GM21576 (cell line): Measurements from ENCODE around the gene EPC2.
"Not testable (repeated sequence)": the region's sequence is repeated elsewhere in the genome, so short reads cannot be mapped to it uniquely, and the experiment has no call there.

Source experiments
- ATAC-seq: cut with Tn5 transposase; IDR thresholded peaks from one replicate; pipeline ENCODE4 v1.9.1; 2021; ENCODE audit warnings: mild to moderate bottlenecking, moderate library complexity; ENCODE audit not compliant: unreplicated experiment

EPC2 gene

GRCh38 chr2:148640767-148641166 is 3.8 kb upstream of the EPC2 start:
- ATAC-seq, result no peak

DNA sequence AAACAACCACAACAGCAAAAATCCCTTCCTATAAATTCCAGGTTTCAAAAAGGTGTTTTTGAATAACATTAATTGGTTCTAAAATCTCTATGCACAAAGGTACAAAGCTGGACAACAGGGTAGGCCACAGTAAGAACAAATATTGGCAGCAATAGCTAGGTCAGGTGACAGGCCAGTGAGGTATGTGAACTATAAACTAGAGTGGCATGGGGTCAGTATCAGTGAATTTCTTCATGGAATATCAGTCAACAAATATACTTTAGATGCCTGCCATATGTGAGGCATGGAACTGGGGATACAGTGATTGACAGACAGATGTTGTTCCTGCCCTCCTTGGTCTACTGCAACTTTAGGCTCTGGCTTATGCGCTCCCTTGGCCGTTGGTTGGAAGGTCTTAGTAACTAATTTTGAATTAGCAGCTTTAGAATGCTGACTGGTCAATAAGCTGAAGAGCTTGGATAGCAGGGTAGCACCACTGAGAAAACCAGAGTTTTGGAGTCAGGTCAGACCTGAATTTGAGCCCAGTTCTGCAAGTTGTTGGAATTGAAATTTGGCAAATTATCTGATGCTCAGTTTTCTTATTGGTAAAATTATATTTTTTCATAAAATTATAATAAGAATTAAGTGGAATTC is 2.3 kb upstream of the EPC2 start:
- ATAC-seq, result no peak

GRCh38 chr2:148642891-148643416 is 1.6 kb upstream of the EPC2 start:
- no peak for ATAC-seq

DNA sequence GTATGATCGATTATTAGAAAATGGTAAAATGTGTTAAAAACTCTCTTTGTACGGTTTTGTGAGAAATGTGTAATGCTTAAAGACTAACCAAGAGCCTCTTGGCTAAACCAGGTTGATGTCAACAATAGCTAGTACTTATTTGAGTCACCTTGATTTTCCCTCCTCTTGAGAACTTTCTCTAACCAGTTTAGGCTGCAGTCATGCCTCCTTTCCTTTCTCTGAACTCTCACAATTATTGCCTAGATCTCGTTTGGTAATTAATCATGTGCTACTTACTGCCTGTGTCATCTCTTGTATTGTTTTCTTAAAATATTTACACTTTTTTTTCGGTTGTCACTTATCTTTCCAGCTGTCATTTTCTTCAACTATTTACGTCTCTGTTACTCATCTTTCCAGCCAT is 1.1 kb upstream of the EPC2 start:
- peak; percentile 31 for ATAC-seq

DNA sequence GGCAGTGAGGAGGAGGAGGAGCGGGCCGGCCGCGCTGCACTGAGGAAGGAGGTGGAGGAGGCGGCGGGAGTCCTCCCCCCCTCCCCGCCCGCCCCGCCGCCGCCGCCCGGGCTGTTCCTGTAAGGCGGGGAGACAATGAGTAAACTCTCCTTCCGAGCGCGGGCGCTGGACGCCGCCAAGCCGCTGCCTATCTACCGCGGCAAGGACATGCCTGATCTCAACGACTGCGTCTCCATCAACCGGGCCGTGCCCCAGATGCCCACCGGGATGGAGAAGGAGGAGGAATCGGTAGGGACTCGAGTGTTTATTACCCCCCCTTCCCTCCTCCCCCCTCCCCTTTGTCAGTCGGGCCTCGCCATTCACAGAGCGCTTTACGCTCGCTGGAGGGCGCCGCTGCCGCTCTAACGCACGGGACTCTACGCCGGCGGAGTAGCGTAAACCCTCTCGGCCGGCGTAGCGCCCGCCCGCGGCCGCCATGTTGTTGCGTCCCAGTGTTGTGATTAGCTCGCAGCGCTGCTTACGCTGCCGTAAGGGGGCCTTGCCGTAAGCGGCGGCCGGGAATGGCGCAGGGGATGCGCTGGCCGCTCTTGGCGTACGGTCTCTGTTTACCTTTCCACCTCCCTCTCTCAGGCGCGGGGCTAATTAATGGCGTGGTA is 460 bp downstream of the EPC2 start:
- peak; percentile 42 for ATAC-seq

- ATAC-seq, result peak; percentile 43
Observed at GRCh38 chr2:148645539-148646230, 1.1 kb downstream of the EPC2 start.

- ATAC-seq, result no peak
Observed at GRCh38 chr2:148646231-148646559, 1.6 kb downstream of the EPC2 start.

GRCh38 chr2:148647711-148648110 is 3.2 kb downstream of the EPC2 start:
- not testable (repeated sequence) for ATAC-seq

GRCh38 chr2:148649936-148650335 is 5.4 kb downstream of the EPC2 start:
- ATAC-seq, result no peak

GRCh38 chr2:148650881-148651280 is 6.3 kb downstream of the EPC2 start:
- no peak for ATAC-seq

DNA sequence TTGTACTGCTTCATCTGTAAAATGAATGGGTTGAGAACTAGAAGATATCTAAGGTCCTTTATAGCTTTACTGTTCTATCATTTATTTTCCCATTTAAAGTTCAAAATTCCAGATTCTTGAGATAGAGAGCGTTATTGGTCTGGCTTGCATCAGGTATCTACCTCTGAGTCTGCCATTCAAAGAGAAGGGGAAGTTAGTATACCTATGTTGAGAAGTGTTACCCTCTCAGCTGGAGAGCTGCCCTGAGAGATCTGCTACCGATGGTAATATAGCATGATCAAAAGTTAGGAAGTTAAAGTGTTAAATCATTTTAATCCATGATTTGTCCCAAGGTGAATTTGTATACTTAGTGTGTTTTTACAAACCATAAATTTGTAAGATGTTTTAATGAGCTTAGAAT is 7.4 kb downstream of the EPC2 start:
- no peak for ATAC-seq

DNA sequence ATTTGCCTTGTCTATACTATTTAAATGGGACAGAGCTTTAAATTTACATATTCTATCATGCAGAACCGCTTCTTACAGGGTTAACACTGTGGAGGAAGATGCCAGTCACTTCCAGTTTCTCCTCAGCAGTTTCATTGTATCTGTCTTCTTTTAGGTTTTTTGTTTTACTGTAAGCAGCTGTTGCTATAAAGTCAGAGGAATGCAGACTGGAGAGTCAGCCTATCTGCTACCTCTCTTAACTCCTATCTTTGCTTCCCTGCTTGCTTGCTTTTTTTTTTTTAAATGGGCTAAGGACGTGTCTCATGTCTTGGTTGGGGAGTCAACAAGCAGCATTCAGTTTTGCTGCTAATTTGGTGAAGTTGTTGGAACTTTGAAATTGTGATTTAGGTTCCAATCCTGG is 8.9 kb downstream of the EPC2 start:
- ATAC-seq, result peak; percentile 93

- no peak for ATAC-seq
Observed at GRCh38 chr2:148654435-148654834, 9.9 kb downstream of the EPC2 start.

- no peak for ATAC-seq
Observed at GRCh38 chr2:148656516-148656915, 12.0 kb downstream of the EPC2 start.

DNA sequence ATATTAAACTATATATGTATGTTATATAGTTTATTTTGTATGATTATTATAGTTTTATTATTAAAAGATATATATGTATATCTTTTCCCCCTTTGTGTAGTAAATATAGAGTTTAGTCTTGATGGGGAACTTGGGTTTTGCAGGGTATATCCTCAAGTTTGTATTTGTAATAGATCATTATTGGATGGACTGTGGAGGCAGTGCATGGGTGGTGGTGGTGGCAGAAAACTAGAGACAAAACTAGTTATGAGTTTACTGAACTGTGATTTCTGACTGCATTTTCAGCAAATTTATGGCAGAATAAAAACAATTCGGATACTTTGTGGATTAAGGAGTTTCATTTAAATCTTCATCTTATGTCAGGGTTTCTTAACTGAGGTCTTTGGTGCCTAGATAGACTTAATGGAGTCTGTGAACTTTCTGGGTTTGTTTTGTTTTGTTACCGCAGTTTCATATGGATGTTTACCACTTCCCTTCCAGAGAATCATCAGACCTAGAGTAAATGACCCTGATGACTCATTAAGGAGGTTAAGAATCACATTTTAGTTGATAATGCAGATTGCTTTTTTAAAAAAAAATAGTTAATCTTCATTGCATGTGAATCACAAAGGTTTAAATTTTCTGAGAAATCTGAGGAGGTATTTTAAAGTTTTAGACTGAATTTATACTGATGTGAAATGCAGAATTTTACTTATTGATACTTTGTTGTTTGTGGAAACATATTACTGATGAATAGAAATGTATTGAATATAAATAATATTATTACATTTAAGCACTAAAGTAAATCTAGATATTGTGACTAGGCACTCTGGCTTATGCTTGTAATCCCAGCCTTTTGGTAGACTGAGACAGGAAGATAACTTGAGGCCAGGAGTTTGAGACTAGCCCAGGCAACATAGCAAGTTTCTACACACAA is 14.5 kb downstream of the EPC2 start:
- ATAC-seq, result peak; percentile 92

GRCh38 chr2:148660999-148661398 is 16.4 kb downstream of the EPC2 start:
- no peak for ATAC-seq

DNA sequence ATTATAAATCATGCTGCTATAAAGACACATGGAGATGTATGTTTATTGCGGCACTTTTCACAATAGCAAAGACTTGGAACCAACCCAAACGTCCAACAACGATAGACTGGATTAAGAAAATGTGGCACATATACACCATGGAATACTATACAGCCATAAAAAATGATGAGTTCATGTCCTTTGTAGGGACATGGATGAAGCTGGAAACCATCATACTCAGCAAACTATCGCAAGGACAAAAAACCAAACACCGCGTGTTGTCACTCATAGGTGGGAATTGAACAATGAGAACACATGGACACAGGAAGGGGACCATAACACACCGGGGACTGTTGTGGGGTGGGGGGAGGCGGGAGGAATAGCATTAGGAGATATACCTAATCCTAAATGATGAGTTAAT is 17.8 kb downstream of the EPC2 start:
- ATAC-seq, result not testable (repeated sequence)

GRCh38 chr2:148664229-148664628 is 19.7 kb downstream of the EPC2 start:
- no peak for ATAC-seq

GRCh38 chr2:148666555-148666954 is 22.0 kb downstream of the EPC2 start:
- ATAC-seq, result no peak

- ATAC-seq, result no peak
Observed at GRCh38 chr2:148667113-148667836, 22.7 kb downstream of the EPC2 start.
